RWPE2 (cell line): ENCODE measurements around the gene HHIPL1.

ENCODE experiments used
- ATAC-seq: fragments of 200-7000 bp; cut with Tn5 transposase; 3 replicates; pipeline ENCODE4 v1.9.1; 2021; ENCODE audit warnings: low read depth
- DNase-seq: peaks from one replicate; pipeline ENCODE4 v3.0.0-alpha.2; 2020; ENCODE audit warnings: low spot score
- H3K27ac ChIP-seq: fragments of 450-650 bp; 2 replicates; pipeline ENCODE4 v1.5.1; 2017; ENCODE audit warnings: mild to moderate bottlenecking; ENCODE audit not compliant: poor library complexity, severe bottlenecking
- H3K27me3 ChIP-seq: fragments of 250-450 bp; sonication (Bioruptor Pico); 2 replicates; pipeline ENCODE4 v1.5.1; 2021; ENCODE audit warnings: mild to moderate bottlenecking, moderate library complexity; ENCODE audit not compliant: insufficient read depth, poor library complexity, severe bottlenecking
- H3K36me3 ChIP-seq: fragments of 250-450 bp; sonication (Bioruptor Pico); 2 replicates; pipeline ENCODE4 v1.5.1; 2020; ENCODE audit warnings: low read depth, mild to moderate bottlenecking, moderate library complexity
- H3K4me1 ChIP-seq: fragments of 250-450 bp; sonication (Bioruptor Pico); 2 replicates; pipeline ENCODE4 v1.5.1; 2021; ENCODE audit warnings: mild to moderate bottlenecking, moderate library complexity; ENCODE audit not compliant: insufficient read depth, poor library complexity, severe bottlenecking
- H3K4me3 ChIP-seq: fragments of 250-450 bp; sonication (Bioruptor Pico); 2 replicates; pipeline ENCODE4 v1.5.1; 2021; ENCODE audit warnings: mild to moderate bottlenecking, moderate library complexity; ENCODE audit not compliant: severe bottlenecking
- H3K9me3 ChIP-seq: fragments of 250-450 bp; sonication (Bioruptor Pico); 2 replicates; pipeline ENCODE4 v1.5.1; 2021; ENCODE audit warnings: mild to moderate bottlenecking, moderate library complexity; ENCODE audit not compliant: severe bottlenecking
- CTCF ChIP-seq: fragments of 450-650 bp; IDR thresholded peaks from one replicate; pipeline ENCODE4 v1.5.1; 2017; ENCODE audit warnings: mild to moderate bottlenecking, moderate library complexity; ENCODE audit not compliant: poor library complexity, severe bottlenecking

The HHIPL1 gene

DNA sequence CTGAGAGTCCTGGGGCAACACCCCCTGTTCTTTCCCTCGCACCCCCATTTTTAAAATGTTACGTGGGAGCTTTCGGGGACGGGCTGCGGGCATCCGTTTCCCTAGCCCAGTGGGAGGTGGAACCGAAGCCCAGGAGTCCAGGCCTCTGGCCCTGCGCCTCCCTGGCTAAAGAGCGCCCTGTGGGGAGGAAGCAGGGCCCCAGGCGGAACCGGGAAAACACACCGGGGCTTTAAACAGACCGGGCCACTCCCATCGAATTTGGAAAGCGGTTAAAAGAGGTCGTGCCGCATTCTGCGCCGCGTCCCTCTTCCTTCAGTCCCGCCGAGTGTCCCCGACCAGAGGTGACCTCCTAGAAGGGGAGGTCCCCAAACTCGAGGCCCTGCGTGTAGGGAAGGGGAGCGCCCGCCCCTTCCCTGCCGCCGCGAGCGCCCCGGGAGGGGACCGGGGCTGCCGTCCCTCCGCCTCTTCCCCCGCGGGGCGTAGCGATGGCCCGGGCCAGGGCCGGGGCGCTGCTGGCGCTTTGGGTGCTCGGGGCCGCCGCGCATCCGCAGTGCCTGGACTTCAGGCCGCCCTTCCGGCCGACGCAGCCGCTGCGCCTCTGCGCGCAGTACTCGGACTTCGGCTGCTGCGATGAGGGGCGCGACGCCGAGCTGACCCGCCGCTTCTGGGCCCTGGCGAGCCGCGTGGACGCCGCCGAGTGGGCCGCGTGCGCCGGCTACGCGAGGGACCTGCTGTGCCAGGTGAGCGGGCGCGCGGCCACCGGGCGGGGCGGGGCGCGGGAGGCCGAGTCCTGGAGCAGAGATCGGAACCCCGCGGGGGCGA lies at the start of gene HHIPL1:
HHIPL1 (plus strand) TSS at position 407 of the 822 bp plus-strand sequence; CDS start at position 486, 79 bp downstream.
- no peak for TF ChIP-seq CTCF
- no peak for DNase-seq
- Histone ChIP-seq H3K4me3 (peak within 1 kb of the TSS; percentile 31), H3K27me3 (no peaks in the 10 kb centered on the region), H3K4me1 (no peaks in the 10 kb centered on the region), H3K36me3 (no peaks in the 10 kb centered on the region), H3K9me3 (no peaks in the 10 kb centered on the region), H3K27ac (no peak within 1 kb of the TSS)
- ATAC-seq = peak; percentile 74

- no peak for ATAC-seq
- DNase-seq = peak; percentile 59
- Histone ChIP-seq H3K9me3 (no peaks in the 10 kb centered on the region), H3K4me1 (peaks cover 38% of the 10 kb centered on the region), H3K4me3 (no peak overlapping the region), H3K27ac (peak overlapping the region; percentile 49), H3K36me3 (peaks cover 9% of the 10 kb centered on the region), H3K27me3 (no peaks in the 10 kb centered on the region)
- TF ChIP-seq CTCF = no peak
These were observed 49.4 kb upstream of the HHIPL1 start for GRCh38 chr14:99595524-99595923.

DNA sequence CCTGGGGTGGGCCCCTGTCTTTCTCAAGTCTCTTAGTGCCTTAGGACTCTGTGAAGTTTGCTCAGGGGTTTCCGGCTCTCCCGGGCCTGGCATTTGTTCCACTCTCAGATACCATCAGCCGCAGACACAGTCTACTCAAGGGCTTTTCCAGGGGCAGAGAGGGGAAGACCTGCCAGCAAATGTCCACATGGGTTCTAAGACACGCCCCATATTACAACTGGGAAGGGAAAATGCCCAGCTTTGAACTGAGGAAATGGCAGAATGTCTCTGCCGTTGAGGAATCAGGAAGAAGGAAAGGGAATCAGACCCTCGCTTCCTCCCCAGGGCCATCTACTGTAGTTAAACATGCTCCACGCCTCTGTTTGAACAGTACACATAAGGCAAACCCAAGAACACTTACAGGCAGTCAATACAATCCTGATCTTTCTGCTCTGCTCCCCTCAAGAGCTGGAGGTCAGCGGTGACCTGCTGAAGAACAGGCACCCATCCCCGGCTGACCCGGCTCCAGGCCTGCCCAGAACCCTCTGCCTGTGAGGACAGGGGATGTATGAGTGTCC lies 48.8 kb upstream of the HHIPL1 start:
- DNase-seq = peak; percentile 62
- H3K4me3 ChIP-seq = no peak overlapping the region
- peaks cover 11% of the 10 kb centered on the region for H3K36me3 ChIP-seq
- H3K27ac ChIP-seq = peak overlapping the region; percentile 49
- no peaks in the 10 kb centered on the region for H3K27me3 ChIP-seq
- peaks cover 44% of the 10 kb centered on the region for H3K4me1 ChIP-seq
- TF ChIP-seq CTCF = no peak
- peak; percentile 55 for ATAC-seq
- H3K9me3 ChIP-seq = no peaks in the 10 kb centered on the region

DNA sequence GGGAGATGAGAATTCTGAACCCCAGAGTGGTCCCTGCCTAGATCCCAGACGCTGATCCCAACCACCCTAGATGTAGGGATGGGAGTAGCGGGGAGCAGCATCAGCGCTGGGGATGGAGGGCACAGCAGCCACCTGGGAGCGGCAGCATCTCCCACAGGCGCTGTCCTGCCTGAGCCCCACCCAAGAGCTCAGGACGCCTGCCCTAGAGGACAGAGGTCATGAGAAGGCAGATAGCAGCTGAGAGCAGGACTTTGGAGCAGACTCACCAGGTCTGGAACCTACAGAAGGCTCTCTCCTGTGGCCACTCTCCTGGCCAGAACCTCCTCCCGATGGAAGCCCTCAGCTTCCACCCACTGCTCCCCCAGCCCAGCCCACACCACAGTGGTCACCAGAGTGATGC lies 48.2 kb upstream of the HHIPL1 start:
- Histone ChIP-seq H3K9me3 (no peaks in the 10 kb centered on the region), H3K4me3 (no peak overlapping the region), H3K27me3 (no peaks in the 10 kb centered on the region), H3K36me3 (peaks cover 11% of the 10 kb centered on the region), H3K27ac (peak overlapping the region; percentile 49), H3K4me1 (peaks cover 48% of the 10 kb centered on the region)
- ATAC-seq (no peak), DNase-seq (peak; percentile 57)
- no peak for TF ChIP-seq CTCF
